WTC11 (cell line): ENCODE measurements around the gene ADAMTSL4. TPM values are rescaled to one million over a fixed set of nuclear protein-coding genes. Genes with fewer than 3 reads are reported as not detected.

Experiments
- ATAC-seq: fragments of 200-7000 bp; cut with Tn5 transposase; 2 replicates; pipeline ENCODE4 v1.10.0; 2021; ENCODE audit warnings: mild to moderate bottlenecking, moderate library complexity
- CTCF ChIA-PET: fragments of 300-600 bp; sonication (Branson Sonifier 250); formaldehyde crosslinking; loops from one replicate; lab custom pipeline; 2021; ENCODE audit warnings: antibody characterized with exemption; lab: Charles Lee
- POLR2A ChIA-PET: fragments of 350-600 bp; sonication (Branson Sonifier 250); formaldehyde crosslinking; loops from one replicate; lab custom pipeline; 2021; ENCODE audit warnings: antibody characterized with exemption; lab: Charles Lee
- DNase-seq: peaks from one replicate; pipeline ENCODE4 v3.0.0; 2021; ENCODE audit warnings: low spot score
- H3K27ac Mint-ChIP-seq: 2 replicates; pipeline ENCODE4 v1.8.0; 2021; ENCODE audit warnings: mixed read lengths
- H3K27me3 Mint-ChIP-seq: 2 replicates; pipeline ENCODE4 v1.8.0; 2021; ENCODE audit warnings: low read depth, mild to moderate bottlenecking, moderate library complexity, mixed read lengths
- H3K36me3 Mint-ChIP-seq: 2 replicates; pipeline ENCODE4 v1.8.0; 2021; ENCODE audit warnings: mixed read lengths
- H3K4me1 Mint-ChIP-seq: 2 replicates; pipeline ENCODE4 v1.8.0; 2022; ENCODE audit warnings: mixed read lengths
- H3K4me3 Mint-ChIP-seq: 2 replicates; pipeline ENCODE4 v1.8.0; 2021; ENCODE audit warnings: mild to moderate bottlenecking, moderate library complexity, mixed read lengths
- H3K9me3 Mint-ChIP-seq: 2 replicates; pipeline ENCODE4 v1.8.0; 2021; ENCODE audit warnings: mixed read lengths
- CREM ChIP-seq: sonication (generic); formaldehyde crosslinking; IDR thresholded peaks from 2 replicates; pipeline ENCODE4 v1.8.1; 2022; ENCODE audit warnings: mild to moderate bottlenecking, missing genetic modification reagents, moderate library complexity
- NFATC4 ChIP-seq: fragments of 250-450 bp; sonication (Bioruptor Pico); IDR thresholded peaks from 2 replicates; pipeline ENCODE4 v1.9.0; 2021; ENCODE audit warnings: mild to moderate bottlenecking
- NFE2L1 ChIP-seq: sonication (generic); formaldehyde crosslinking; IDR thresholded peaks from 2 replicates; pipeline ENCODE4 v1.8.1; 2023; ENCODE audit warnings: missing genetic modification reagents
- NFYB ChIP-seq: sonication (generic); formaldehyde crosslinking; conservative IDR thresholded peaks from 2 replicates; pipeline ENCODE4 v1.8.0; 2022; ENCODE audit warnings: low read depth, missing genetic modification reagents
- OVOL2 ChIP-seq: fragments of 250-450 bp; sonication (Bioruptor Pico); IDR thresholded peaks from 2 replicates; pipeline ENCODE4 v1.9.0; 2021; ENCODE audit warnings: mild to moderate bottlenecking, borderline replicate concordance
- PRDM15 ChIP-seq: sonication (generic); formaldehyde crosslinking; IDR thresholded peaks from 2 replicates; pipeline ENCODE4 v1.8.0; 2022; ENCODE audit warnings: missing genetic modification reagents
- PREB ChIP-seq: sonication (generic); formaldehyde crosslinking; IDR thresholded peaks from 2 replicates; pipeline ENCODE4 v1.8.1; 2022; ENCODE audit warnings: mild to moderate bottlenecking, missing genetic modification reagents, moderate library complexity, borderline replicate concordance
- SMAD4 ChIP-seq: sonication (generic); formaldehyde crosslinking; IDR thresholded peaks from 2 replicates; pipeline ENCODE4 v1.8.0; 2022; ENCODE audit warnings: mild to moderate bottlenecking, missing genetic modification reagents
- SOX15 ChIP-seq: fragments of 250-450 bp; sonication (Bioruptor Pico); IDR thresholded peaks from 2 replicates; pipeline ENCODE4 v1.9.0; 2021; ENCODE audit warnings: mild to moderate bottlenecking
- STAT6 ChIP-seq: sonication (generic); formaldehyde crosslinking; conservative IDR thresholded peaks from 2 replicates; pipeline ENCODE4 v1.8.1; 2023; ENCODE audit warnings: mild to moderate bottlenecking, low read depth, missing genetic modification reagents, moderate library complexity
- TEAD4 ChIP-seq: sonication (generic); formaldehyde crosslinking; IDR thresholded peaks from 2 replicates; pipeline ENCODE4 v1.8.0; 2022; ENCODE audit warnings: mild to moderate bottlenecking, missing genetic modification reagents
- total RNA-seq: library from RNA; stranded (reverse); gene quantifications from 3 replicates; pipeline ENCODE4 v1.2.3, GENCODE V29; 2021
- TF ChIP-seq, protein P1 (sequence below): sonication (generic); formaldehyde crosslinking; IDR thresholded peaks from 2 replicates; pipeline ENCODE4 v1.8.1; 2023; ENCODE audit warnings: mild to moderate bottlenecking, missing genetic modification reagents
- TF ChIP-seq, protein P2 (sequence below): fragments of 250-450 bp; sonication (Bioruptor Pico); IDR thresholded peaks from 2 replicates; pipeline ENCODE4 v2.1.2; 2022; ENCODE audit warnings: mild to moderate bottlenecking, moderate library complexity

Gene ADAMTSL4
- total RNA-seq, 1 experiment from 2014 or later: 6.6 TPM

DNA sequence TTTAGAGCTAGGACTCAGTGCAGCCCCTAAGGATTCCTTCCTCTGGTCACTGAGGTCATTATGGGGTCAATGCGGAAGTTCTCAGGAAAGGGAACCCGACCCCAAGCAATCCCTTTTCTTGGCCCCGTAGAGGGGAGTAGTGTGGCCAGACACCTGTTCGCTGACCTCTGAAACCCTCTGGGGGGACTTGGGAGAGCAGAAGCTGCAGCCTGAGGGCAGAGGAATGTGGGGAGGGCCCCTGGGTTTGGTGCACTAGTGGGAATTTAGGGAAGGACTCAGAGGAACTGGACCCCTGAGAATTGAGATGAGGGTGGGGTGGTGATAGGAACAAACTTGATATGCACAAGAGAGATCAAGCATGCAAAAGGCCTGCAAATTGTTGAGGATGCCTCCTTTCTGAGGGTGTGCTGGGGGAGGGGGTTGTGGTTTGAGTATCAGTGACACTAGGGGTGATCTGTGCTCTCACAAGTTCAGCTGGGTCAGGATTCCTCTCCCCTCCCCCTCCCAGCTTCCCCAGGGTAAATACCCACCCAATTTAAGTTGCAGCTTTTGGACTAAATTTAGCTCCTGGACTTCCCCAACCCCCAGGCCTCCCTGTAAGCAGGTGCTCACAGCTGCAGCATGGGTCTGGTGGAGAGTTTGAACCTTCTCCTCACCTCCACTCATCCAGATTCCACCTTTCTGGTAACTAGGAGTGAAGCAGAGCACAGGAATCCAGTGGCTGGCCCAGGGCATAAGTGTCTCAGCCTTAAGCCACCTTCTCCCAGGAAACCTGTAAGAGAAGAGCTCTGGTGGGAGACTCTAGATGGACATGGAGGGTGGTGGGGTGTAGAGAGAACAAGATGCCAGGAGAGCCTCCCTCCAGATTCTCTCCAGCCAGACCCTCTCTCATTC lies 13.5 kb downstream of the ADAMTSL4 start:
- DNase-seq: peak; percentile 44

More for the DNA sequence above, 13.5 kb downstream of the ADAMTSL4 start:
- POLR2A ChIA-PET: interaction anchor here (0.6 to 6.4 kb wide), 12 partner anchors 8 to 414 kb away, joined by 3 to 188 read pairs (median 4); partner anchors contain the start of genes ENSA, GOLPH3L, MCL1 and RPRD2
- H3K36me3 Mint-ChIP-seq: no peaks in the 10 kb centered on the region
- H3K27ac Mint-ChIP-seq: peak overlapping the region; percentile 98
- TF ChIP-seq SMAD4 (no peak), PRDM15 (CRISPR knock-in tag) (no peak), CREM (CRISPR knock-in tag) (no peak), STAT6 (CRISPR knock-in tag) (no peak), NFE2L1 (CRISPR knock-in tag) (no peak), TEAD4 (CRISPR knock-in tag) (no peak), NFATC4 (CRISPR knock-in tag) (no peak), OVOL2 (CRISPR knock-in tag) (no peak), SOX15 (CRISPR knock-in tag) (no peak), NFYB (CRISPR knock-in tag) (no peak), PREB (no peak)
- TF ChIP-seq, protein P1, sequence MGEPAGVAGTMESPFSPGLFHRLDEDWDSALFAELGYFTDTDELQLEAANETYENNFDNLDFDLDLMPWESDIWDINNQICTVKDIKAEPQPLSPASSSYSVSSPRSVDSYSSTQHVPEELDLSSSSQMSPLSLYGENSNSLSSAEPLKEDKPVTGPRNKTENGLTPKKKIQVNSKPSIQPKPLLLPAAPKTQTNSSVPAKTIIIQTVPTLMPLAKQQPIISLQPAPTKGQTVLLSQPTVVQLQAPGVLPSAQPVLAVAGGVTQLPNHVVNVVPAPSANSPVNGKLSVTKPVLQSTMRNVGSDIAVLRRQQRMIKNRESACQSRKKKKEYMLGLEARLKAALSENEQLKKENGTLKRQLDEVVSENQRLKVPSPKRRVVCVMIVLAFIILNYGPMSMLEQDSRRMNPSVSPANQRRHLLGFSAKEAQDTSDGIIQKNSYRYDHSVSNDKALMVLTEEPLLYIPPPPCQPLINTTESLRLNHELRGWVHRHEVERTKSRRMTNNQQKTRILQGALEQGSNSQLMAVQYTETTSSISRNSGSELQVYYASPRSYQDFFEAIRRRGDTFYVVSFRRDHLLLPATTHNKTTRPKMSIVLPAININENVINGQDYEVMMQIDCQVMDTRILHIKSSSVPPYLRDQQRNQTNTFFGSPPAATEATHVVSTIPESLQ: no peak
- TF ChIP-seq, protein P2, sequence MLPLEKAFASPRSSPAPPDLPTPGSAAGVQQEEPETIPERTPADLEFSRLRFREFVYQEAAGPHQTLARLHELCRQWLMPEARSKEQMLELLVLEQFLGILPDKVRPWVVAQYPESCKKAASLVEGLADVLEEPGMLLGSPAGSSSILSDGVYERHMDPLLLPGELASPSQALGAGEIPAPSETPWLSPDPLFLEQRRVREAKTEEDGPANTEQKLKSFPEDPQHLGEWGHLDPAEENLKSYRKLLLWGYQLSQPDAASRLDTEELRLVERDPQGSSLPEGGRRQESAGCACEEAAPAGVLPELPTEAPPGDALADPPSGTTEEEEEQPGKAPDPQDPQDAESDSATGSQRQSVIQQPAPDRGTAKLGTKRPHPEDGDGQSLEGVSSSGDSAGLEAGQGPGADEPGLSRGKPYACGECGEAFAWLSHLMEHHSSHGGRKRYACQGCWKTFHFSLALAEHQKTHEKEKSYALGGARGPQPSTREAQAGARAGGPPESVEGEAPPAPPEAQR (CRISPR knock-in tag): no peak
- TF ChIP-seq, all 79 proteins: peak for 0
- no peaks in the 10 kb centered on the region for H3K27me3 Mint-ChIP-seq
- no peaks in the 10 kb centered on the region for H3K9me3 Mint-ChIP-seq
- H3K4me3 Mint-ChIP-seq: peak overlapping the region; percentile 92
- H3K4me1 Mint-ChIP-seq: peaks cover 59% of the 10 kb centered on the region
- peak; percentile 3 for ATAC-seq
- CTCF ChIA-PET: interaction anchor here (0.5 to 7.9 kb wide), 13 partner anchors 8 to 185 kb away, joined by 3 to 144 read pairs (median 10); partner anchors contain the start of genes ADAMTSL4, ENSA, FALEC and MCL1
